HEK293 (cell line): ENCODE results near the gene MCF2L.

ENCODE experiments used
- ZEB2 ChIP-seq: fragments of 450-650 bp; formaldehyde crosslinking; IDR thresholded peaks from 2 replicates; pipeline ENCODE4 v1.5.1; 2016; ENCODE audit warnings: missing biosample characterization, missing genetic modification characterization
- ZNF157 ChIP-seq: fragments of 450-650 bp; formaldehyde crosslinking; IDR thresholded peaks from 2 replicates; pipeline ENCODE4 v1.5.1; 2016; ENCODE audit warnings: missing biosample characterization, missing genetic modification characterization
- ZNF529 ChIP-seq: fragments of 450-650 bp; formaldehyde crosslinking; IDR thresholded peaks from 2 replicates; pipeline ENCODE4 v1.5.1; 2017; ENCODE audit warnings: missing genetic modification characterization, missing biosample characterization; ENCODE audit not compliant: insufficient replicate concordance
- ZNF776 ChIP-seq: fragments of 450-650 bp; formaldehyde crosslinking; IDR thresholded peaks from 2 replicates; pipeline ENCODE4 v1.5.0; 2017; ENCODE audit warnings: missing biosample characterization, missing genetic modification characterization, borderline replicate concordance
- TF ChIP-seq, protein P1 (sequence below): fragments of 450-650 bp; formaldehyde crosslinking; IDR thresholded peaks from 2 replicates; pipeline ENCODE4 v1.5.1; 2016; ENCODE audit warnings: missing biosample characterization, missing genetic modification characterization

DNA sequence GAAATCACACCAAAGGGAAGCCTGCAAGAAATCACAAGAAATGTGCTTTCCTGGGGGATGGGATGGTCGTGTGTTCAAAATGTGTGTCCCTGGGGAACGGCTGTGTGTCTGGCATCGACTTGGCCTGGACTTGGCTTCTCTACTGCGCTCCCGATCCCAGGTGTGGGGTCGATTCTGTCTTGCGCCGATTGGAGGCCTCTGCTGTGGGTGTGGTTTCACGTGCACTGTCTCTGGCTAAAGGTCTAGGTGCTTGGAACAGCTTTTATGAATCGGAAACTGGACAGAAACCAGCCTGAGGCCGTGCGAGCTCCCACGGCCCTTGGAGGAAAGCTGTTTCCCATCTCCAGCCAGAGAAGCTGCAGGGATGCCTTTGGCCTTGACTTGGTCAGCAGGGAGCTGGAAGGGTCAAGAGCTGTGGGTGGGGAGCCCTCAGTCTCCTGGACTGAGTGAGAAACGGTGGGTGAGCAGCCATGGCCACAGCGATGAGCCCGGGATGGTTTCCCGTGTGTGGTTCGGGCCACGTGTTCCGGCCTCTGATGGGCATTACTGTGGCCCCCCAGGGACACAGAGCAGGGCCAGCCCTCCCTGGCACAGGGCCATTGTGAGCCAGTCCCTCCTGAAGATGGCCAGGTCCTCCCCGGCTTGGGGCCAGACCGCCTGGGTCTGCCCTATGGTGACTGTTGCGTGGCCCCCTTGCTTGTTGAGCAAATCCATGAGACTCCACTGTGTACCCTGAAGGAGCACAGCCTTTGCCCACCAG is 29.7 kb downstream of the MCF2L start:
- TF ChIP-seq ZNF776 (no peak), ZNF529 (tag by site-specific recombination) (no peak), ZNF157 (tag by site-specific recombination) (no peak), ZEB2 (no peak)
- TF ChIP-seq, protein P1, sequence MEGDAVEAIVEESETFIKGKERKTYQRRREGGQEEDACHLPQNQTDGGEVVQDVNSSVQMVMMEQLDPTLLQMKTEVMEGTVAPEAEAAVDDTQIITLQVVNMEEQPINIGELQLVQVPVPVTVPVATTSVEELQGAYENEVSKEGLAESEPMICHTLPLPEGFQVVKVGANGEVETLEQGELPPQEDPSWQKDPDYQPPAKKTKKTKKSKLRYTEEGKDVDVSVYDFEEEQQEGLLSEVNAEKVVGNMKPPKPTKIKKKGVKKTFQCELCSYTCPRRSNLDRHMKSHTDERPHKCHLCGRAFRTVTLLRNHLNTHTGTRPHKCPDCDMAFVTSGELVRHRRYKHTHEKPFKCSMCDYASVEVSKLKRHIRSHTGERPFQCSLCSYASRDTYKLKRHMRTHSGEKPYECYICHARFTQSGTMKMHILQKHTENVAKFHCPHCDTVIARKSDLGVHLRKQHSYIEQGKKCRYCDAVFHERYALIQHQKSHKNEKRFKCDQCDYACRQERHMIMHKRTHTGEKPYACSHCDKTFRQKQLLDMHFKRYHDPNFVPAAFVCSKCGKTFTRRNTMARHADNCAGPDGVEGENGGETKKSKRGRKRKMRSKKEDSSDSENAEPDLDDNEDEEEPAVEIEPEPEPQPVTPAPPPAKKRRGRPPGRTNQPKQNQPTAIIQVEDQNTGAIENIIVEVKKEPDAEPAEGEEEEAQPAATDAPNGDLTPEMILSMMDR (tag by site-specific recombination), result no peak
